Measurements from ENCODE around the gene BRSK2. TPM values are rescaled to one million over a fixed set of nuclear protein-coding genes. Genes with fewer than 3 reads are reported as not detected.

Gene BRSK2
- total RNA-seq, 1 experiment from 2014 or later: 1.2 TPM

GRCh38 chr11:1504138-1504537 is 114.4 kb downstream of the BRSK2 start:
- CTCF ChIA-PET: no interaction called here
- ATAC-seq: no peak
- no peaks in the 10 kb centered on the region for H3K27me3 ChIP-seq (ENCODE audit: low read length)

DNA sequence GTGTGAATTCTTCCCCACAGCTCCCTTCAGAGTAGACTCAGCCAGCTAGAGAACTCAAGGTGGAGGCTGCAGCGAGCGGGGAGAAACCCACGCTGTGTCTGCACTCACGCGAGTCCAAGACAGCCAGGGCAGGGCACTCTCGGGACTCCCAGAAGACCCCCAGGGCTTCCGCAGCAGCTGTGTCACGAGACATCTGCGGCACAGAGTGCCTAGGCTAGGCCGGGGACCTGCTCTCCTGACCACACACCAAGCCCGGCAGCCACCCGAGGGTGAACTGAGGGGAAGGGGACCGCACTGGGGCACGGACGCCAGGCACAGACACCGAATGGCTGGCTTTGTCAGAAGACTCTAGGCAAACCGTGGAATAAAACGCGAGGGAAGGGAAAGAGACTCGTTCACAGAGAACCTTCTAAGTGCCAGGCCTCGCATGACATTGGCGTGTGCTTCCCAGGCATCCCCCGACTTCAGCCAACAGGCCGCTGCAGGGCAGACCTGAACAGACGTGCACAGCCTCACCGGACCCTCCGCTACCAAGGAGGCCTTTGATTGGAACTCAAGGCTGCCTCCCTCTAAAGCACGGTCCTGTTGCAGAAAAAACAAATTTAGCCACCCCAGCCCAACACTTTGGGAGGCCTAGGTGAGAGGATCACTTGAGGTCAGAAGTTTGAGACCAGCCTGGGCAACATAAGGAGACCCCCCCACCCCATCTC is 115.0 kb downstream of the BRSK2 start:
- Histone ChIP-seq H3K27ac (ENCODE audit: low read length) (no peak overlapping the region), H3K9ac (ENCODE audit: low read length) (no peak overlapping the region), H3K9me2 (replicated peaks; ENCODE audit: low read length) (no peaks in the 10 kb centered on the region), H3F3A (ENCODE audit: low read length, unreplicated experiment) (no peaks in the 10 kb centered on the region), H3K27me3 (ENCODE audit: low read length) (no peaks in the 10 kb centered on the region), H3K4me1 (ENCODE audit: insufficient read depth, low read length) (no peaks in the 10 kb centered on the region), H3K9me3 (ENCODE audit: low read length) (no peaks in the 10 kb centered on the region), H2AFZ (ENCODE audit: low read length) (no peak overlapping the region), H4K20me1 (ENCODE audit: low read length) (no peaks in the 10 kb centered on the region), H3K4me2 (ENCODE audit: low read length) (no peak overlapping the region), H3K4me3 (ENCODE audit: low read length) (no peak overlapping the region), H3K79me2 (ENCODE audit: low read length) (peaks cover 34% of the 10 kb centered on the region), H3K36me3 (ENCODE audit: low read depth, low read length) (no peaks in the 10 kb centered on the region)
- BruUV-seq (replicated peaks): no TSS peak
- DNase-seq (no peak), ATAC-seq (no peak)
- TF ChIP-seq EZH2 (IDR thresholded peaks at IDR 0.05; ENCODE audit: low read length, unreplicated experiment) (no peak), EZH2phosphoT487 (IDR thresholded peaks at IDR 0.05; ENCODE audit: borderline replicate concordance, low read length) (no peak)
- TF ChIP-seq, protein P1, sequence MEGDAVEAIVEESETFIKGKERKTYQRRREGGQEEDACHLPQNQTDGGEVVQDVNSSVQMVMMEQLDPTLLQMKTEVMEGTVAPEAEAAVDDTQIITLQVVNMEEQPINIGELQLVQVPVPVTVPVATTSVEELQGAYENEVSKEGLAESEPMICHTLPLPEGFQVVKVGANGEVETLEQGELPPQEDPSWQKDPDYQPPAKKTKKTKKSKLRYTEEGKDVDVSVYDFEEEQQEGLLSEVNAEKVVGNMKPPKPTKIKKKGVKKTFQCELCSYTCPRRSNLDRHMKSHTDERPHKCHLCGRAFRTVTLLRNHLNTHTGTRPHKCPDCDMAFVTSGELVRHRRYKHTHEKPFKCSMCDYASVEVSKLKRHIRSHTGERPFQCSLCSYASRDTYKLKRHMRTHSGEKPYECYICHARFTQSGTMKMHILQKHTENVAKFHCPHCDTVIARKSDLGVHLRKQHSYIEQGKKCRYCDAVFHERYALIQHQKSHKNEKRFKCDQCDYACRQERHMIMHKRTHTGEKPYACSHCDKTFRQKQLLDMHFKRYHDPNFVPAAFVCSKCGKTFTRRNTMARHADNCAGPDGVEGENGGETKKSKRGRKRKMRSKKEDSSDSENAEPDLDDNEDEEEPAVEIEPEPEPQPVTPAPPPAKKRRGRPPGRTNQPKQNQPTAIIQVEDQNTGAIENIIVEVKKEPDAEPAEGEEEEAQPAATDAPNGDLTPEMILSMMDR (conservative IDR thresholded peaks at IDR 0.05; ENCODE audit: low read depth, low read length): no peak
- ChIA-PET POLR2A (ENCODE audit: unreplicated experiment) (no interaction called here), CTCF (no interaction called here)
- intact Hi-C loops (cut with micrococcal nuclease): no loop called here

More at GRCh38 chr11:1504138-1504537, 114.4 kb downstream of the BRSK2 start:
- H3K36me3 ChIP-seq (ENCODE audit: low read depth, low read length): no peaks in the 10 kb centered on the region
- H3K9ac ChIP-seq (ENCODE audit: low read length): no peak overlapping the region
- no peak overlapping the region for H3K4me2 ChIP-seq (ENCODE audit: low read length)
- H3F3A ChIP-seq (ENCODE audit: low read length, unreplicated experiment): no peaks in the 10 kb centered on the region
- H3K4me1 ChIP-seq (ENCODE audit: insufficient read depth, low read length): no peaks in the 10 kb centered on the region
- TF ChIP-seq EZH2phosphoT487 (IDR thresholded peaks at IDR 0.05; ENCODE audit: borderline replicate concordance, low read length) (no peak), EZH2 (IDR thresholded peaks at IDR 0.05; ENCODE audit: low read length, unreplicated experiment) (no peak)
- TF ChIP-seq, protein P1 (conservative IDR thresholded peaks at IDR 0.05; ENCODE audit: low read depth, low read length): no peak
- DNase-seq: no peak
- H3K9me3 ChIP-seq (ENCODE audit: low read length): no peaks in the 10 kb centered on the region
- no peaks in the 10 kb centered on the region for H3K9me2 ChIP-seq (replicated peaks; ENCODE audit: low read length)
- H3K4me3 ChIP-seq (ENCODE audit: low read length): no peak overlapping the region
- H4K20me1 ChIP-seq (ENCODE audit: low read length): no peaks in the 10 kb centered on the region
- H2AFZ ChIP-seq (ENCODE audit: low read length): no peak overlapping the region
- POLR2A ChIA-PET (ENCODE audit: unreplicated experiment): no interaction called here
- H3K79me2 ChIP-seq (ENCODE audit: low read length): peaks cover 30% of the 10 kb centered on the region
- no peak overlapping the region for H3K27ac ChIP-seq (ENCODE audit: low read length)
- intact Hi-C loops (cut with micrococcal nuclease): no loop called here
- BruUV-seq (replicated peaks): no TSS peak

DNA sequence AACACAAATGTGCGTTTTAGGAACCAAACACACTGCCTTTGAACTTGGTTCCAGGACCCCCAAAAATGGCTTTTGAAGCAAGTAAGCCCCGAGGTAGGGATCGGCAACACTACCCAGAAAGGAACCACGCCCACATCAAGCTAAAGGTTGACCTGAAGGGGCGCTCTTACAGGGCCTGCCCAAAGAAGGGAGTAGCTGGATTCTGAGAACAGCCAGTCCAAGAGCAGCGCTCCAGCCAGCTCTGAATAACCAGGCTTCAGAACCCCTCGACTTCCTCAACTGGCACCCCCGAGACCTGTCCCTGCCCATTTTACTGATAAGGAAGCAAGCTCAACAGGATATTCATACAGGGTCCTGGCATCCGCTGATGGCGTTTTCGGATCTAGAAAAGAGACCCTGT is 115.7 kb downstream of the BRSK2 start:
- H3K36me3 ChIP-seq (ENCODE audit: low read depth, low read length): no peaks in the 10 kb centered on the region
- ChIA-PET POLR2A (ENCODE audit: unreplicated experiment) (no interaction called here), CTCF (no interaction called here)
- H3K27me3 ChIP-seq (ENCODE audit: low read length): no peaks in the 10 kb centered on the region
- no TSS peak for BruUV-seq (replicated peaks)
- no peaks in the 10 kb centered on the region for H3K4me1 ChIP-seq (ENCODE audit: insufficient read depth, low read length)
- no peak overlapping the region for H3K9ac ChIP-seq (ENCODE audit: low read length)
- peaks cover 28% of the 10 kb centered on the region for H3K79me2 ChIP-seq (ENCODE audit: low read length)
- H3K27ac ChIP-seq (ENCODE audit: low read length): no peak overlapping the region
- H3K9me3 ChIP-seq (ENCODE audit: low read length): no peaks in the 10 kb centered on the region
- no peak overlapping the region for H3K4me2 ChIP-seq (ENCODE audit: low read length)
- H4K20me1 ChIP-seq (ENCODE audit: low read length): no peaks in the 10 kb centered on the region
- H3F3A ChIP-seq (ENCODE audit: low read length, unreplicated experiment): no peaks in the 10 kb centered on the region
- no peak overlapping the region for H3K4me3 ChIP-seq (ENCODE audit: low read length)
- no peaks in the 10 kb centered on the region for H3K9me2 ChIP-seq (replicated peaks; ENCODE audit: low read length)
- ATAC-seq (no peak), DNase-seq (no peak)
- intact Hi-C loops (cut with micrococcal nuclease): no loop called here
- H2AFZ ChIP-seq (ENCODE audit: low read length): no peak overlapping the region
- TF ChIP-seq, protein P1 (conservative IDR thresholded peaks at IDR 0.05; ENCODE audit: low read depth, low read length): no peak
- no peak for TF ChIP-seq EZH2 (IDR thresholded peaks at IDR 0.05; ENCODE audit: low read length, unreplicated experiment)
- no peak for TF ChIP-seq EZH2phosphoT487 (IDR thresholded peaks at IDR 0.05; ENCODE audit: borderline replicate concordance, low read length)
